Ishikawa (cell line): ENCODE data around the gene EFS.

Experiments
- EGR1 ChIP-seq: IDR thresholded peaks from 2 replicates; pipeline ENCODE4 v1.6.1; 2012
- EP300 ChIP-seq: IDR thresholded peaks from 2 replicates; pipeline ENCODE4 v1.6.1; 2012; ENCODE audit warnings: borderline replicate concordance
- NFIC ChIP-seq: IDR thresholded peaks from 2 replicates; pipeline ENCODE4 v1.6.1; 2012
- TAF1 ChIP-seq: IDR thresholded peaks from 2 replicates; pipeline ENCODE4 v1.6.1; 2012; ENCODE audit warnings: low read depth, mild to moderate bottlenecking

DNA sequence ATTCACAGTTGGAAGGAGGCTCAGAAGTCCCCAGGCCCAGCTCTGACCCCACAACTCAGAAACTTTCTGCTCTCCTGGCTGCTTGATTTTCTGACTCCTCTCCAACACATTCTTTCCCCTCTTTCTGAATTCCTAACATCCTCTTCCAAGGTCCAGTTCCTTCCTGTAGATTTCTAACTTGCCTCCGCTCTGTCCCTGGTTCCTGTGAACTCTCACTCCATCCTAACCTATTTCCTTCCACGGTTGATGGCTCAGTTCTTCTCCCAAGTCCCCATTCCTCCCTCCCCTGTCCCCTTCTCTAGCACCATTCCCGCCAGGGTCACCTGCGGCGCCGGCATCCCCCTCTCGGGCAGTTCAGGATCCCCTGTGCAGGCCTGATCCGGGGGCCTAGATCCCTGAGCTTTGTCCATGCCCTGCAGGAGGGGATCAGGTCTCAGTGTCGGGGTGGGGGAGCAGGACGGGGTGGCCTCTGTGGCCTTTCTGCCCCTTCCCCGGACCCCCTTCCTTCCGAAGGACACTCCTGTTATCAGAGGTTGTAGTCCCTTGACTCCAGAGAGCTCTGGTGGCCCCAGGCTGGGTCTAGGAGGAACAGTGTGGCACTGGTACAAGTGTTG is 6.3 kb downstream of the EFS start:
- TF ChIP-seq EP300 (no peak), TAF1 (no peak), EGR1 (no peak), NFIC (no peak)
